ENCODE results near the gene ZBTB48. TPM values are rescaled to one million over a fixed set of nuclear protein-coding genes. Genes with fewer than 3 reads are reported as not detected.

ZBTB48 gene
- total RNA-seq, 2 donors from 2014 or later = 20.7 to 28.9 TPM

DNA sequence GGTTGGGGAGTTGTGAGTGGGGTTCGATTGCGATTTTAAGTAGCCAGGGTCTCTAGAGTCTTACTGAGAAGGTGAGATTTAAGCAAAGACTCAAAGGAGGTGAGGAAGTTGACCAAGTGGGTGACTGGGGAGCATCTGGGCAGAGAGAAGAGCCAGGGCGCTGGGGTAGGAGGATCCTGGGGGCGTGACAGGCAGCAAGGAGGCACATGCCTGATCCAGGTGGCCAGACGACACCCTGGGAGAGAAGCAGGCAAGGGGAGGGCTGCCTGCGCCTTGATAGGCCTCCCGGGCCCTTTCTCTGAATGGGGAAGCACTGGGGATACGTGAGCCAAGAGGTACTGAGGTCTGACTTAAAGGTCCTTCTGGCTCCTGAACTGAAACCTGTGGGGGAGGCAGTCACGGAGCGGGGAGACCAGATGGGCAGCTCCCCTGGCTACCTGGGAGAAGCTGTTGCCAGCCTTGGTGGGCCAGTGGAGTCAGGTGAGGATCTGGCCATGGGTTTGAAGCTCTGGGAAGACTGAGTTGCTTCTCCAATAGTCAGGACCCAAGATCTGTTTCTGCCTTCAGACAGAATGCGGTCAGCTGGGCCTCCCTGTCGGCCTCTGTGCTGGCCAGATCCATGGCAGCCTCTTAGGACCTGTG, 5.4 kb downstream of the ZBTB48 start:
- Histone ChIP-seq H3K4me3 (no peak overlapping the region), H3K36me3 (peaks cover 23% of the 10 kb centered on the region), H3K27ac (no peak overlapping the region), H3K27me3 (replicated peaks; ENCODE audit: insufficient read depth) (no peaks in the 10 kb centered on the region), H3K4me1 (ENCODE audit: control insufficient read depth in 1 of 2, low read depth in 2 of 2) (peaks cover 27 to 63% of the 10 kb centered on the region in 2 donors), H3K9me3 (no peaks in the 10 kb centered on the region)
- no peak for DNase-seq (ENCODE audit: low spot score)
- no peak for ATAC-seq (ENCODE audit: insufficient number of reproducible peaks, low FRiP score, low read depth)
- TF ChIP-seq, protein P1, sequence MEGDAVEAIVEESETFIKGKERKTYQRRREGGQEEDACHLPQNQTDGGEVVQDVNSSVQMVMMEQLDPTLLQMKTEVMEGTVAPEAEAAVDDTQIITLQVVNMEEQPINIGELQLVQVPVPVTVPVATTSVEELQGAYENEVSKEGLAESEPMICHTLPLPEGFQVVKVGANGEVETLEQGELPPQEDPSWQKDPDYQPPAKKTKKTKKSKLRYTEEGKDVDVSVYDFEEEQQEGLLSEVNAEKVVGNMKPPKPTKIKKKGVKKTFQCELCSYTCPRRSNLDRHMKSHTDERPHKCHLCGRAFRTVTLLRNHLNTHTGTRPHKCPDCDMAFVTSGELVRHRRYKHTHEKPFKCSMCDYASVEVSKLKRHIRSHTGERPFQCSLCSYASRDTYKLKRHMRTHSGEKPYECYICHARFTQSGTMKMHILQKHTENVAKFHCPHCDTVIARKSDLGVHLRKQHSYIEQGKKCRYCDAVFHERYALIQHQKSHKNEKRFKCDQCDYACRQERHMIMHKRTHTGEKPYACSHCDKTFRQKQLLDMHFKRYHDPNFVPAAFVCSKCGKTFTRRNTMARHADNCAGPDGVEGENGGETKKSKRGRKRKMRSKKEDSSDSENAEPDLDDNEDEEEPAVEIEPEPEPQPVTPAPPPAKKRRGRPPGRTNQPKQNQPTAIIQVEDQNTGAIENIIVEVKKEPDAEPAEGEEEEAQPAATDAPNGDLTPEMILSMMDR (IDR thresholded peaks at IDR 0.05) = no peak

DNA sequence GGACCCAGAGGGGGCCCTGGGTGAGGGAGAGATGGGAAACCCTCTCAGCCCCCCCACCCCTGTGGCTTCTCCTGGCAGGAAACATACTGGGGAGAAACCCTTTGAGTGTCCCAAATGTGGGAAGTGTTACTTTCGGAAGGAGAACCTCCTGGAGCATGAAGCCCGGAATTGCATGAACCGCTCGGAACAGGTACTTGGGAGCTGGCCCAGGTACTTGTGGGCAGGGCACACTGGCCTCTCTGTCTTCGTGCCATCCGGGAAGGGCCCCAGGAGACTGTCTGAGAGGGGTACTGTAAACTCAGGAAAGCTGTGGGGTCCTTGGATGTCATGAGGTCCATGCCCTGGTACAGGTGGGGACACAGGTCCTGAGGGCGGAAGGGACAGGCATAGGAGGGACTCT, 6.0 kb downstream of the ZBTB48 start:
- Histone ChIP-seq H3K9me3 (no peaks in the 10 kb centered on the region), H3K4me3 (no peak overlapping the region), H3K36me3 (peaks cover 26% of the 10 kb centered on the region), H3K4me1 (ENCODE audit: control insufficient read depth in 1 of 2, low read depth in 2 of 2) (peaks cover 29 to 63% of the 10 kb centered on the region in 2 donors), H3K27me3 (replicated peaks; ENCODE audit: insufficient read depth) (no peaks in the 10 kb centered on the region), H3K27ac (no peak overlapping the region)
- DNase-seq (ENCODE audit: low spot score) = no peak
- no peak for ATAC-seq (ENCODE audit: insufficient number of reproducible peaks, low FRiP score, low read depth)
- TF ChIP-seq, protein P1 (IDR thresholded peaks at IDR 0.05) = no peak

DNA sequence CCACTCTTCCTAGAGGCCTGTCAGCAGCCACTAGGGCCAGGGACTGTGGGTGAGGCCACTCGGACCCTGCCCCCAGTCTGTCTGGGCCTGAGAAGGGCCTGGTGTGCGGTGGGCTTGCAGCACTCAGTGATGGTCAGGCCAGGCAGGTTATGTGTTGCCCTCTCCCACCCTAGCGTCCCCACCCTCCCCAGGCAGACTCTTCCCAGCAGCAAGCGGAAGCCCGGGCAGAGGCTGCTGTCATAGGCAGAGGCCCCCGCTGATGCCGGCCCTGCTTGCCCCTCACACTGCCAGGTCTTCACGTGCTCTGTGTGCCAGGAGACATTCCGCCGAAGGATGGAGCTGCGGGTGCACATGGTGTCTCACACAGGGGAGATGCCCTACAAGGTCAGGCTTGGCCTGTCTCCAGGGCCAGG, 6.6 kb downstream of the ZBTB48 start:
- no peak for ATAC-seq (ENCODE audit: insufficient number of reproducible peaks, low FRiP score, low read depth)
- TF ChIP-seq, protein P1 (IDR thresholded peaks at IDR 0.05) = no peak
- peaks cover 26% of the 10 kb centered on the region for H3K36me3 ChIP-seq

DNA sequence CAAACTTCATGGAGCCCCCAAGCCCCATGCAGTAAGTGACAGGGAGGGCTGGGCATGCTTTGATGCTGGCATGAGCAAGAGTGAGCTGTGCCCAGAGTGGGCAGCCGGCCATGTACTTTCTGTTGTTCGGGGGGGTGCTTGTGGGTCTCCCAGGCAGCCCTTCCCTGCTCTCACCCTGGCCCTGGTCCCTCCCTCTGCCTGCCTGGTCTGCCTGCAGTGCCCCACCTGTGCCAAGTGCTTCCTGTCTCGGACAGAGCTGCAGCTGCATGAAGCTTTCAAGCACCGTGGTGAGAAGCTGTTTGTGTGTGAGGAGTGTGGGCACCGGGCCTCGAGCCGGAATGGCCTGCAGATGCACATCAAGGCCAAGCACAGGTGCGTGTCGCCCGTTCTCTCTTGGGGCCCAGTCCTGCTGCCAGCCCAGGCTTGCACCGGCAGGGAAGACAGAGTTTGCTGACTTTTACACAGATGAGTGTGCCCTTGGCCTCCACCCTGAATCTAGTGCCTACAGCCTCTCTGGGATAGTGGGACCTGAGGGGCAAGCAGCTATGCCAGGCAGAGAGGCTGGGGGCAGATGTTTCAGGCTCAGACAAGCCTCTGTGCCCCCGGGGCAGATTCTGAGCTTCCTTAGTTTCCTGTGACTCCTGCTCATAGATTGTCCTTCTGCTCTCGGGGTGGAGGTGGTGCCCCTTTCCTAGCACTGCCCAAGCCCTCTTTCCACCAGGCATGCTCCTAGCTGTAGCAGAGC, 7.6 kb downstream of the ZBTB48 start:
- Histone ChIP-seq H3K9me3 (no peaks in the 10 kb centered on the region), H3K4me1 (ENCODE audit: control insufficient read depth in 1 of 2, low read depth in 2 of 2) (peaks cover 35 to 68% of the 10 kb centered on the region in 2 donors), H3K27ac (peak overlapping the region; percentile 2 to 82), H3K27me3 (replicated peaks; ENCODE audit: insufficient read depth) (no peaks in the 10 kb centered on the region), H3K4me3 (no peak overlapping the region), H3K36me3 (peaks cover 27% of the 10 kb centered on the region)
- no peak for ATAC-seq (ENCODE audit: insufficient number of reproducible peaks, low FRiP score, low read depth)
- TF ChIP-seq, protein P1 (IDR thresholded peaks at IDR 0.05) = no peak
- DNase-seq (ENCODE audit: low spot score) = no peak

More for the DNA sequence above, 6.6 kb downstream of the ZBTB48 start:
- no peaks in the 10 kb centered on the region for H3K27me3 ChIP-seq (replicated peaks; ENCODE audit: insufficient read depth)
- DNase-seq (ENCODE audit: low spot score) = no peak
- H3K27ac ChIP-seq = peak overlapping the region in 1 of 2 donors; percentile 2
- H3K9me3 ChIP-seq = no peaks in the 10 kb centered on the region
- no peak overlapping the region for H3K4me3 ChIP-seq
- H3K4me1 ChIP-seq (ENCODE audit: control insufficient read depth in 1 of 2, low read depth in 2 of 2) = peaks cover 28 to 63% of the 10 kb centered on the region in 2 donors

DNA sequence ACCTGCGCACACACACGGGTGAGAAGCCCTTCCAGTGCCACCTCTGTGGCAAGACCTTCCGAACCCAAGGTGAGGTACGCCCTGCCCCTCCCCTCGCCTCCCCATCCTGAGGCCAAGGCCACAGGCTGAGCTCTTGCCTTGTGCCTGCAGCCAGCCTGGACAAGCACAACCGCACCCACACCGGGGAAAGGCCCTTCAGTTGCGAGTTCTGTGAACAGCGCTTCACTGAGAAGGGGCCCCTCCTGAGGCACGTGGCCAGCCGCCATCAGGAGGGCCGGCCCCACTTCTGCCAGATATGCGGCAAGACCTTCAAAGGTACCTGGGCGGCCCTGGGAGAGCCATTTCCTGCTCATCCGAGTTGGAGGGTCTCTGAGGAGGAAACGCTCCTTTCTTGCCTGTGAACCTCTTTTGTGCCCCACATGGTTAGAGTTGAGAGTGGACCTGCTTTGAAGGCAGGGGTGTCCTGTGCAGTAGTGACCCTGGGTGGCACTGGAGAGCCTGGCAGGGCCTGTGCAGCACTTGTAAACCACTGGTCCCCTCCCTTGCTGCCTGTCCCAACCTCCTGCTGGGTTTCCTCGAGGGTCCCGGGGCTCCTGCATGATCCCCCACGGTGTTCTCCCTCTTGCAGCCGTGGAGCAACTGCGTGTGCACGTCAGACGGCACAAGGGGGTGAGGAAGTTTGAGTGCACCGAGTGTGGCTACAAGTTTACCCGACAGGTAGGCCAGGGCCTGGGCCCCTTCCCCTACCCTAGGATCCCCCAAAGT, 8.5 kb downstream of the ZBTB48 start:
- peaks cover 36% of the 10 kb centered on the region for H3K36me3 ChIP-seq
- peak overlapping the region in 1 of 2 donors; percentile 82 for H3K27ac ChIP-seq
- ATAC-seq (ENCODE audit: insufficient number of reproducible peaks, low FRiP score, low read depth) (no peak), DNase-seq (ENCODE audit: low spot score) (no peak)
- H3K4me3 ChIP-seq = no peak overlapping the region
- H3K27me3 ChIP-seq (replicated peaks; ENCODE audit: insufficient read depth) = no peaks in the 10 kb centered on the region
- peaks cover 42 to 77% of the 10 kb centered on the region in 2 donors for H3K4me1 ChIP-seq (ENCODE audit: control insufficient read depth in 1 of 2, low read depth in 2 of 2)
- no peaks in the 10 kb centered on the region for H3K9me3 ChIP-seq
- TF ChIP-seq, protein P1 (IDR thresholded peaks at IDR 0.05) = no peak

Measured in thoracic aorta (tissue), 2 donors.